Fibroblast of the conjunctiva (primary cell): ENCODE data around the gene DHRS1.
"Not testable (repeated sequence)": the region's sequence is repeated elsewhere in the genome, so short reads cannot be mapped to it uniquely, and the experiment has no call there.

Experiments used
- DNase-seq: peaks from one replicate; pipeline ENCODE4 v3.0.0-alpha.2; 2010; ENCODE audit warnings: low read depth

Gene DHRS1

GRCh38 chr14:24327914-24328313 is 28.3 kb upstream of the DHRS1 start:
- not testable (repeated sequence) for DNase-seq

GRCh38 chr14:24327303-24327702 is 27.7 kb upstream of the DHRS1 start:
- DNase-seq: no peak

- DNase-seq: no peak
Observed at GRCh38 chr14:24325963-24326362, 26.4 kb upstream of the DHRS1 start.

- DNase-seq: no peak
Observed at GRCh38 chr14:24325041-24325530, 25.5 kb upstream of the DHRS1 start.

- no peak for DNase-seq
Observed at GRCh38 chr14:24324024-24324423, 24.4 kb upstream of the DHRS1 start.

DNA sequence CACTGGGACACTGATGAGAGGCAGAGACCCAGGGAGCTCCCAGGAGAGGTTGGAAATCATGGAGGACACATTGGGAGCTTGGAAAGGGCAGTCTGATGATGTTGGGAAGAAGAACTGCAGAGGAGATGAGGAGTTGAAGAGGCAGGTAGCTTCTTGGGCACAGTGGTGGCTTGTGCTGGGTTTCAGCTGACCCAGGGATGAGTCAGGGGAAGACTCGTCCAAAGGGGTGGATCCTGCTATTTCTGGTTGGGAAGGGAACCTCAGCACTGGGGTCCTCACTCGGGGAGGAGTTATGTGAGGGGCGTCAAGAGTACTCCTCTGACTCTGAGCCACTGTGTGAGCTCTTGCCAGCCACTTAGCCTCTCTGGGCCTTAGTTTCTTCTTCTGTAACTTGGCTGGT is 23.8 kb upstream of the DHRS1 start:
- DNase-seq: no peak

DNA sequence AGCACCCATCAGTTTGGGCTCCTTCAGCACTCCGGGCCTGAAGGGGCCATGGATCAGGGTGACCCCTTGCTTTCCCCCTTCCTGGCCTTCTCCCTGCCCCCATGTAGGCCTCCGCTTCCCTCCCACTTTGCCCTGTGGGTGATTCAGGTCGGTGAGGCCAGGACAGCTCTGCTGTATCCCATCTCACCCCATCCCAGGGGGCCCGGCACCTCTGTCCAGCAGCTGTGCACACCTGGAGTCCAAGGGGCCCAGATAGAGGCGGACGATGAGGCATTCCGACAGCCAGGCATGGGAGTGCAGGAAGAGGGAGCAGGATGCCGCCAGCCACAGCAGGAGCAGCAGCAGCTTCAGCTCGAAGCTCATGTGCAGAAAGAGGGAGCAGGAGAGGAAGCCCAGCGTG is 23.1 kb upstream of the DHRS1 start:
- DNase-seq: no peak

DNA sequence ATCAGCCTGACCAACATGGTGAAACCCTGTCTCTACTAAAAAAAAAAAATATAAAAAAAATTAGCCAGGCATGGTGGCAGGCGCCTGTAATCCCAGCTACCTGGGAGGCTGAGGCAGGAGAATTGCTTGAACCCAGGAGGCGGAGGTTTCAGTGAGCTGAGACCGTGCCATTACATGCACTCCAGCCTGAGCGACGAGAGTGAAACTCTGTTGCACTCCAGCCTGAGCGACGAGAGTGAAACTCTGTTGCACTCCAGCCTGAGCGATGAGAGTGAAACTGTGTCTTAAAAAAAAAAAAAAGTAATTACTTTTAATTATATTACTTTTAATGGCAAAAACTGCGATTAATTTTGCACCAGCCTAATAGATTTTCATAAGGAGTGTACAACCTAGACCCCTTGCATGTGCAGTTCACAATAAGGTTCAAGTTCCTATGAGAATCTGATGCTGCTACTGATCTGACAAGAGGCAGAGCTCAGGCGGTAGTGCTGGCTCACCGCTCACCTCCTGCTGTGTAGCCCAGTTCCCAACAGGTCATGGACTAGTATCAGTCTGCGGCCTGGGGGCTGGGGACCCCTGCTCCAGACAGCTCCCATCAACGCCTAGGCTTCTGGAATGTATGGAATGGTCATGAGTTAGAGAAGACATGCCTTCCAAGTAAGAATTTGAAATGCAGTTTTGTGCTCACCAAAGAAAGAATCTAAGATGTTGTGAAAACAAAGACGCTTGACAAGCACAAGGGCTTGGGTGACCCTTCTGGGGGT is 21.8 kb upstream of the DHRS1 start:
- DNase-seq: no peak

DNA sequence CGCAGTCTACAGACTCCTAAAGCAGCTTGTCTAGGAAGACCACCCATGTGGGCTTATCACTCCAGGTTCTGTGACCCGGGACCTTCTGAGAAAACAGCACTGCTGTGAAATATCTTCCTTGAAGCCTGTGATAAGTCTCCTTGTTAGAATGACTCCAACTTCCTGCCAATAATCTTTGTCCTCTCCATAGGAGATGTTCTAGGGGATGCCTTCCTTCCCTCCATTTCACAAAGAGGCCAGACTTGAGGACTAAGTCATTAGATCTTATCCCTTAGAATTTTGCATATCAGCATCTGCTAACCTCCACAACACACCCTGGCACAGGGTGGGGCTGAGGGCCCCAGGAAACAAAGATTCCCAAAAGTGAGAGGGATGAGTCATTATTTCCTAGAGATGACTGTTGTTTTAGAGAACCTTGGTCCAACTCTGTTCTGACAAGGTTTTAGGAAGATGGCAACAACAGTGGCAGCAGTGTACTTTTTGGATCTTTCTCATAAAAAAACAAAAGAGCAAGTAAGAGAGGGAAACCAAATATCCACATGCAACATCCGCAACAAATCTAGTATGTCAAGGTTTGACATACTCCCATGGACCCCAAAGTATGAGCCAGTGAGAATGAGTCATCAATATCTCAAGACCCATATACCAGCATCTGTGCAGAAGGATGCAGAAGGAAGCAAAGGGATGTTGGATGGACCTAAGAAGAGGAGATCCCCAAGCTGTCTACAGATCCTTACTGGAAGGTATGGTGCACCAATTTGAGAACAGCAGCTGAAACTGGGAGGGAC is 17.8 kb upstream of the DHRS1 start:
- DNase-seq: no peak

GRCh38 chr14:24316597-24316950 is 17.0 kb upstream of the DHRS1 start:
- DNase-seq: no peak

- no peak for DNase-seq
Observed at GRCh38 chr14:24315807-24316596, 16.4 kb upstream of the DHRS1 start.

- no peak for DNase-seq
Observed at GRCh38 chr14:24315243-24315806, 15.7 kb upstream of the DHRS1 start.

DNA sequence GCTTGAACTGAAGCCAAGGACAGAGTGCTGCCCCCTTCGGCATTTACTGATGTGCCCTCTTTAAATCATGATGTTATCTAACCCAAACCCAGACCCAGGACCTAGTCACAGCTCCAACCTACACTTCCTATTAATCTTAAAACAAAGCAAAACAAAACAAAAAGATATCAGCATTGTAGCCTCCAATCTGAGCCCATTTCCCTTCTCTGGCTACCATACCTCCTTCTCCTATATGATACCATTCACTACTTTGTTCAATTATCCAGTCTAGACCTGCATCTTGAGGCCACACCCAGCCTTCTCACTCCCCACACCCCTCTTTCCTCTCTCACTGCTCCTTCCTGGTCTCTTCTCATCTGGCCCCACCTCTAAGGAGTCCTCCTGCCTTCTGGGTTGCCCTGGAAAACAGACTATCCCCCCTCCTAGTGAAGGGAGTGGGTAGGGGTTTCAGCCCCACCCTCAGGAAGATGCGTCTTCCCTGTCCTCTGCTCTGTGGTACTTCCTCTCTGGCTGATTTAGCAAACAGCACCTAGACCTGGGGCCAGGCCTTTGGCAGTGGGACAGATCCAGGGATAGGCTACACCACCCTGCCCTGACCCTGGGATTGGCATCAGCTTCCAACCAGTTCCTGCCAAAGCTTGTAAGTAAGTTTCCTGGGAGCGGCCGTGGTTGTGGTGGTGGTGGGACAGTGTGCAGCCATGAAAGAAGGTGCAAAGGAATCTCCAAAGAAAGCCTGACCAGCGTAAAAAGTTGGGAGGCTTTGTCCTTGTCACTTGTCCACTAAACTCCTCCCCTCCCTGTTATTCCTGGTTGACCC is 15.0 kb upstream of the DHRS1 start:
- no peak for DNase-seq

DNA sequence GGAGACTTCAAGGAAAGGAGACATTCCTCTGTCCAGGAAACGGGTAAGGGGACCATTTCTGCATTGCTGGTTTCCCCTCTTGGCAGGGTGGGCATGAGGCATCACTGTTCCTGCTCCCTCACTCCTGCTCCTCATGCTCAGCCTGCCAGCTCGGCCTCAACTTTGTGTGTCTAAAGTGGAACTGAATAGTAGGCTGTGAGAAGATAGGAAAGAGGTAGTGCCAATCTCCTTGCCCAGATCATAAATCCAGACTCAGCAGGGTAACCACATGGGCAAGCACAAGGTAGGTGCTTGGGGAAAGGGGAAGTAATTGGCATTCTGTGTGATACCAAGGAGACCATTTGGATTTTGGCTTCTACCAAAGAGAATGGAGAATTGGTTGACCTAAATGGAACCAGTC is 14.3 kb upstream of the DHRS1 start:
- no peak for DNase-seq

DNA sequence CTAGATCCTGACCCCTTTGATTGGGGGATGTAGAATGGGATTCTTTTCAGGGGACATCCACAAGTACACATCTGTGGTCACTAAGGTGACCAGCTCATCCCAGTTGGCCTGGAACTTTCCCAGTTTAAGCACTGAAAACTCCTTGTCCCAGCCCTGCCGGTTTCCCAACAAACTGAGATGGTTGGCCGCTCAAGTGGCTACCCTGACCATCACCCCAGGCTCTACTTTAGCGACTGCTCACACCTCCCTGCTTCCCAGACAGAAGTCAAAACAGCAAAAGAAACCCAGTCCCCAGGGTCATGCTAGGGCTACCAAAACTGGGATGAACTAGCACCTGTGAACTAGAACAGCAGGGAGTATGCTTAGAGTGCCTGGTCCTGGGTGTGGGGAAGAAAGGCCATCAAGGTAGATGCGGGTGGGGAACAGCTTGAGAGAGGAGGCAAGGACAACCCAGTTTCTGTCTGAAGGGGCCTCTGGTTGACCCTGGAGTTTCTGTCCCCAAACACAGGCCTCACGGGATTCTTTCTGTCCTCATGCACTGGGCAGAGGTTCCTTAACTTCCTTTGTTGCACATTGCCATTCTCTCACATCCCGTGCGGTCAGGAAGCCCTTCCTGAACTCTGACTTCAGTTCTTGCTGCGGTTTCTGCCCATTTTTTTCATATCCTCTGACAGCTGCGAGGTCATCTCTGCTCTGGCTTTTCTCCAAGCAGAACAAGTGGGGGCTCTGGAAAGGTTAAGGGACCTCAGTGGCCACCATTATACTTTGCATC is 13.3 kb upstream of the DHRS1 start:
- no peak for DNase-seq

- DNase-seq: no peak
Observed at GRCh38 chr14:24311837-24312615, 12.4 kb upstream of the DHRS1 start.

GRCh38 chr14:24310646-24311604 is 11.3 kb upstream of the DHRS1 start, which contains the start of gene LTB4R:
LTB4R (plus strand) TSS chr14:24311502; CDS start chr14:24315652, 4,150 bp downstream.
- peak; percentile 49 for DNase-seq

GRCh38 chr14:24310265-24310645 is 10.7 kb upstream of the DHRS1 start:
- no peak for DNase-seq
